Keratinocyte (primary cell): Measurements from ENCODE around the gene SMIM23. TPM values are rescaled to one million over a fixed set of nuclear protein-coding genes. Genes with fewer than 3 reads are reported as not detected.

Experiments
- DNase-seq: peaks from one replicate; pipeline ENCODE4 v3.0.0-alpha.2; 2011; ENCODE audit warnings: low read depth, missing footprints, low spot score
- FAIRE-seq: peaks from 2 replicates; lab custom pipeline; 2011; peaks lifted over from hg19 to GRCh38; lab: Jason Lieb, UNC
- H2AFZ ChIP-seq: 2 replicates; pipeline ENCODE4 v1.6.0; 2012; ENCODE audit warnings: low read length, control low read depth, inconsistent platforms; ENCODE audit not compliant: control insufficient read depth
- H3K27ac ChIP-seq: 2 replicates; pipeline ENCODE4 v1.5.1; 2011; ENCODE audit warnings: low read length; ENCODE audit not compliant: control insufficient read depth, insufficient read depth
- H3K27me3 ChIP-seq: 3 replicates; pipeline ENCODE4 v1.6.0; 2011; ENCODE audit warnings: low read length; ENCODE audit not compliant: control insufficient read depth, insufficient read depth; ENCODE audit errors: extremely low read depth
- H3K36me3 ChIP-seq, 2 experiments: 2 replicates in 1 of 2; 3 replicates in 1 of 2; pipeline ENCODE4 v1.5.1; 2011; ENCODE audit warnings: low read length in 2 of 2, mild to moderate bottlenecking in 1 of 2; ENCODE audit not compliant: control insufficient read depth in 2 of 2, insufficient read depth in 2 of 2; ENCODE audit errors: extremely low read depth in 1 of 2
- H3K4me1 ChIP-seq: 3 replicates; pipeline ENCODE4 v1.5.1; 2011; ENCODE audit warnings: low read length; ENCODE audit not compliant: control insufficient read depth, insufficient read depth; ENCODE audit errors: extremely low read depth
- H3K4me2 ChIP-seq: 3 replicates; pipeline ENCODE4 v1.6.0; 2011; ENCODE audit warnings: low read depth, low read length; ENCODE audit not compliant: control insufficient read depth, insufficient read depth; ENCODE audit errors: extremely low read depth
- H3K4me3 ChIP-seq, 3 experiments: fragments of 200-600 bp in 1 of 3; sonication (generic) in 1 of 3; 2 replicates in 2 of 3; 3 replicates in 1 of 3; pipeline ENCODE4 v1.5.1; 2011 to 2016; ENCODE audit warnings: low read length in 3 of 3, mild to moderate bottlenecking in 3 of 3, control low read depth in 2 of 3, inconsistent platforms in 1 of 3, low read depth in 1 of 3, mixed read lengths in 1 of 3, mixed run types in 1 of 3, moderate library complexity in 1 of 3; ENCODE audit not compliant: control insufficient read depth in 2 of 3, insufficient read depth in 2 of 3; ENCODE audit errors: extremely low read depth in 1 of 3
- H3K79me2 ChIP-seq: 2 replicates; pipeline ENCODE4 v1.6.0; 2012; ENCODE audit warnings: low read length; ENCODE audit not compliant: control insufficient read depth, insufficient read depth
- H3K9ac ChIP-seq: 3 replicates; pipeline ENCODE4 v1.6.0; 2011; ENCODE audit warnings: low read length; ENCODE audit not compliant: control insufficient read depth, insufficient read depth; ENCODE audit errors: extremely low read depth
- H3K9me1 ChIP-seq: 3 replicates; pipeline ENCODE4 v1.6.0; 2011; ENCODE audit warnings: low read length; ENCODE audit not compliant: control insufficient read depth, insufficient read depth; ENCODE audit errors: extremely low read depth
- H3K9me3 ChIP-seq: 2 replicates; pipeline ENCODE4 v1.5.1; 2012; ENCODE audit warnings: low read depth, low read length; ENCODE audit not compliant: control insufficient read depth
- H4K20me1 ChIP-seq: 3 replicates; pipeline ENCODE4 v1.6.0; 2011; ENCODE audit warnings: low read length; ENCODE audit not compliant: control insufficient read depth, insufficient read depth; ENCODE audit errors: extremely low read depth
- CTCF ChIP-seq, 3 experiments: IDR thresholded peaks in 1 of 3; conservative IDR thresholded peaks in 1 of 3; optimal IDR thresholded peaks in 1 of 3; 2 replicates in 2 of 3; 3 replicates in 1 of 3; pipeline versions ENCODE3 to v1.5.1; 2011; ENCODE audit warnings: low read length in 3 of 3, mild to moderate bottlenecking in 3 of 3, moderate library complexity in 2 of 3, control low read depth in 1 of 3, inconsistent platforms in 1 of 3; ENCODE audit not compliant: insufficient read depth in 2 of 3; ENCODE audit errors: extremely low read depth in 1 of 3
- EZH2 ChIP-seq: IDR thresholded peaks from one replicate; pipeline ENCODE4 v1.6.1; 2012; ENCODE audit warnings: inconsistent platforms, mild to moderate bottlenecking, low read length, moderate library complexity
- dilution Hi-C: fragments of 300-500 bp; cut with MboI; formaldehyde crosslinking; loops from one replicate; pipeline ENCODE4 v1.7.0; 2020; ENCODE audit warnings: low sequenced_read_pairs; ENCODE audit not compliant: extremely low pct_ligation_motif_present
- polyA plus RNA-seq, 5 experiments: library from polyadenylated mRNA; depleted of rRNA in 3 of 5; stranded (reverse) in 3 of 5; stranded (forward) in 1 of 5; unstranded in 1 of 5; fragments of >200 nt; gene quantifications; 1 replicate in 1 of 5; 2 replicates in 3 of 5; 3 replicates in 1 of 5; pipeline versions ENCODE4 v1.2.1 to v1.2.3, GENCODE V29; 2011 to 2012; ENCODE audit warnings: missing spikeins in 2 of 5, low read depth in 1 of 5, low replicate concordance in 1 of 5

SMIM23 gene
- polyA plus RNA-seq, 1 donor (not counting 4 experiments of a cell fraction or from before 2014, with no cell fraction given) = not detected

GRCh38 chr5:171813813-171814490, 28.3 kb downstream of the SMIM23 start:
- Histone ChIP-seq H3K9ac (no peak overlapping the region), H2AFZ (no peak overlapping the region), H3K9me1 (no peaks in the 10 kb centered on the region), H3K79me2 (no peaks in the 10 kb centered on the region), H3K9me3 (no peaks in the 10 kb centered on the region), H3K4me1 (no peaks in the 10 kb centered on the region), H3K27ac (no peak overlapping the region), H3K36me3 (no peaks in the 10 kb centered on the region), H3K4me2 (no peak overlapping the region), H4K20me1 (no peaks in the 10 kb centered on the region), H3K27me3 (no peaks in the 10 kb centered on the region), H3K4me3 (no peak overlapping the region)
- TF ChIP-seq EZH2 (no peak), CTCF (optimal IDR thresholded peaks at IDR 0.05 in 1 of 3, IDR thresholded peaks at IDR 0.05 in 1 of 3, conservative IDR thresholded peaks at IDR 0.05 in 1 of 3; ENCODE audit: extremely low read depth in 1 of 3, insufficient read depth in 2 of 3, low read length in 3 of 3) (no peak)
- dilution Hi-C loops = no loop called here
- DNase-seq (no peak), FAIRE-seq (no peak)

- TF ChIP-seq EZH2 (no peak), CTCF (optimal IDR thresholded peaks at IDR 0.05 in 1 of 3, IDR thresholded peaks at IDR 0.05 in 1 of 3, conservative IDR thresholded peaks at IDR 0.05 in 1 of 3; ENCODE audit: extremely low read depth in 1 of 3, insufficient read depth in 2 of 3, low read length in 3 of 3) (no peak)
- Histone ChIP-seq H3K9me1 (no peaks in the 10 kb centered on the region), H3K4me1 (no peaks in the 10 kb centered on the region), H4K20me1 (no peaks in the 10 kb centered on the region), H2AFZ (no peak overlapping the region), H3K27ac (no peak overlapping the region), H3K79me2 (no peaks in the 10 kb centered on the region), H3K4me2 (no peak overlapping the region), H3K9ac (no peak overlapping the region), H3K4me3 (no peak overlapping the region), H3K27me3 (no peaks in the 10 kb centered on the region), H3K9me3 (no peaks in the 10 kb centered on the region), H3K36me3 (no peaks in the 10 kb centered on the region)
- FAIRE-seq (no peak), DNase-seq (no peak)
- dilution Hi-C loops = no loop called here
These were observed 31.0 kb downstream of the SMIM23 start for GRCh38 chr5:171816666-171817065.
